Mesodermal cell (in vitro differentiated cells): Measurements from ENCODE around the gene TANGO2.

Experiments used
- H3K27ac ChIP-seq: 2 replicates; pipeline ENCODE4 v1.7.0; 2013; ENCODE audit warnings: mild to moderate bottlenecking, low read depth, low read length, moderate library complexity; ENCODE audit not compliant: severe bottlenecking
- H3K36me3 ChIP-seq: 2 replicates; pipeline ENCODE4 v1.7.1; 2013; ENCODE audit warnings: mild to moderate bottlenecking, low read length, moderate library complexity; ENCODE audit not compliant: control insufficient read depth, insufficient read depth
- H3K4me1 ChIP-seq: one replicate; pipeline ENCODE4 v1.7.1; 2013; ENCODE audit warnings: mild to moderate bottlenecking, low read length; ENCODE audit not compliant: insufficient read depth, control insufficient read depth, poor library complexity, severe bottlenecking
- H3K4me3 ChIP-seq: 2 replicates; pipeline ENCODE4 v1.7.0; 2013; ENCODE audit warnings: low read length, control low read depth, mild to moderate bottlenecking; ENCODE audit not compliant: insufficient read depth, poor library complexity, severe bottlenecking; ENCODE audit errors: extremely low read depth
- H3K9me3 ChIP-seq: 2 replicates; pipeline ENCODE4 v1.7.1; 2013; ENCODE audit warnings: mild to moderate bottlenecking, low read length, moderate library complexity; ENCODE audit not compliant: control insufficient read depth
- WGBS, 2 experiments: methylation state at CpG; one replicate each; pipeline ENCODE4 v1.1.5; 2013; ENCODE audit warnings: missing lambda C conversion rate in 2 of 2; ENCODE audit not compliant: insufficient coverage in 2 of 2; 5-methylcytosine and 5-hydroxymethylcytosine counted together

TANGO2 gene

DNA sequence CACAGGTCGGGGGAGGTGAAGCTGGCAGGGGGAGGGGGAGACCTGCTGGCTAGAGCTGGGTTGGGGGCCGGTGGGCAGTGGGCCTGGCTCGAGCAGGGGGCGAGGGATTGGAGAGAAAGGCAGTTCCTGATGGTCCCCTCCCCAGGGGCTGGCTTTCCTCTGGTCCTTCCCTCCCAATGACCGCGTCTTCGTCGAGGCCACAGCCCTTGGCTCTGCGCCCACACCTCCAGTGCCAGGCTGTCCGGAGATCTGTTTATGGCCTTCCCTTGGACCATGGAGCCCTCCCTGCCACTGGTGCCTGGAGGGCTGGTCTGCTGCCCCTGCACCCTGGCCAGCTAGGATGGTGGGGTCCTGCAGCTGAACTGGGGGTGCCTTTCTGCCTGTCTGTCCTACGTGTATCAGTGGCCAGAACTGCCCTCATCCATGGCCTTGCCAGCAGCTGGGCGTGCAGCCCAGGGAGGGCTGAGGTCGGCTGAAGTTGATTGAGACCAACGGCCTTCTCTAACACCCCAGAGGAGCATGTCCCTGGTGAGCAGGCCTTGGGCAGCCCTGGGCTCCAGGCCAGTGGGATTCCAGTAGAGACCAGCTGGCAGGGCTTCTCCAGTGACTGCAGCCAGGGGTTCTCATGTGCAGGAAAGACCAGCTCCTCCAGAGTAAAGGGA lies 12.3 kb downstream of the TANGO2 start:
- WGBS, 2 experiments = 93 to 98% methylated on average over 13 of the region's 14 CpGs
- Histone ChIP-seq H3K27ac (no peak overlapping the region), H3K9me3 (no peaks in the 10 kb centered on the region), H3K4me3 (no peak overlapping the region), H3K36me3 (peaks cover 5% of the 10 kb centered on the region), H3K4me1 (peaks cover 5% of the 10 kb centered on the region)

- Histone ChIP-seq H3K36me3 (peaks cover 5% of the 10 kb centered on the region), H3K4me1 (peaks cover 9% of the 10 kb centered on the region), H3K4me3 (no peak overlapping the region), H3K9me3 (no peaks in the 10 kb centered on the region), H3K27ac (no peak overlapping the region)
- 74 to 82% methylated on average over 5 of the region's 5 CpGs for WGBS, 2 experiments
Measured at GRCh38 chr22:20034143-20034542, 13.2 kb downstream of the TANGO2 start.

GRCh38 chr22:20035375-20036083 lies 14.6 kb downstream of the TANGO2 start:
- Histone ChIP-seq H3K4me3 (no peak overlapping the region), H3K27ac (no peak overlapping the region), H3K36me3 (peaks cover 5% of the 10 kb centered on the region), H3K9me3 (no peaks in the 10 kb centered on the region), H3K4me1 (peaks cover 9% of the 10 kb centered on the region)
- WGBS, 2 experiments = 91 to 96% methylated on average over 14 to 16 of the region's 16 CpGs

- Histone ChIP-seq H3K4me3 (no peak overlapping the region), H3K36me3 (peaks cover 5% of the 10 kb centered on the region), H3K9me3 (no peaks in the 10 kb centered on the region), H3K4me1 (peaks cover 9% of the 10 kb centered on the region), H3K27ac (no peak overlapping the region)
- WGBS, 2 experiments = 91% methylated on average over 7 to 8 of the region's 10 CpGs
Measured at GRCh38 chr22:20036084-20036482, 15.2 kb downstream of the TANGO2 start.

- Histone ChIP-seq H3K4me3 (no peak overlapping the region), H3K27ac (peak overlapping the region; percentile 29), H3K4me1 (peaks cover 9% of the 10 kb centered on the region), H3K36me3 (peaks cover 5% of the 10 kb centered on the region), H3K9me3 (no peaks in the 10 kb centered on the region)
- WGBS, 2 experiments = 94 to 95% methylated on average over 21 of the region's 25 CpGs
Measured at GRCh38 chr22:20036535-20037392, 15.9 kb downstream of the TANGO2 start.

DNA sequence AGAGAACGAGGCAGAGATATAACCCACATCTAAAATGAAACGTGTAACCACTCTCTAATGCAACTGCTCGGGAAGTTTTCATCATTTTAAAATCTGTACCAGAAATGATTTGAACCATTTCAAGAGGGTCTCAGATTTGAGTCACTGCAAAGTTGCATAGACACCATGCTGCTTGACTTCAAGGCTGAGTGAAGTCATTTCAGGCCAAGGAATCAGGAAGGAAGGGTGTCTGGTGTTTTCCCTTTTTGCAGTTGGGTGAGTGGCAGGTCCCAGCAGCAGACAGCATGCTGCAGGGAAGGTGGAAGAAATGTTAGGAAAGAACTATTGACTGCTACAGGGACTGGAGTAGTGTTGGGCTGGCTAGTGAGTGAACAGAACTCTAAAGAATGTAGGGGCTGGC lies 16.5 kb downstream of the TANGO2 start:
- WGBS, 2 experiments = 97 to 98% methylated on average over 3 of the region's 3 CpGs
- Histone ChIP-seq H3K4me1 (peaks cover 9% of the 10 kb centered on the region), H3K36me3 (peaks cover 5% of the 10 kb centered on the region), H3K4me3 (no peak overlapping the region), H3K27ac (peak overlapping the region; percentile 29), H3K9me3 (no peaks in the 10 kb centered on the region)

DNA sequence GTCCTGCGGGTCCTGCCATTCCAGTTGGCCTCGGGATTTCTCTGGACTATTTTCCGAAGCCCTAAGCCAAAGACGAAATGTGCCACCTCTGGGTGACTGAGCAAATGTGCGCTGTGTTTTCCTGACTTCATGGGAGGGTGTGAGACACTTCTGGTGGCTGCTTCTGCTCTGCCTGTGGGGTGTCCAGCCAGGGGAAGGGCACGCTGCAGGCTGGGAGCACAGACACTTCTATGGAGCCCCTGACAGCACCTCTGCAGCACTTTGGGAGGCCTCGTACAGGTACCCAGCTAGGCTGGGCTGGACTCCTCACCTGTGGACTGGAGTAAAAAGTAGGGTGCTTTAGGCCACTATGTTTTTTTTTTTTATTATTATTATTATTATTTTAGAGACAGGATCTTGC lies 17.7 kb downstream of the TANGO2 start:
- peaks cover 9% of the 10 kb centered on the region for H3K4me1 ChIP-seq
- no peak overlapping the region for H3K4me3 ChIP-seq
- H3K27ac ChIP-seq = peak overlapping the region; percentile 41
- WGBS, 2 experiments = 97 to 98% methylated on average over 6 of the region's 7 CpGs
- H3K9me3 ChIP-seq = no peaks in the 10 kb centered on the region
- H3K36me3 ChIP-seq = peaks cover 5% of the 10 kb centered on the region

GRCh38 chr22:20039683-20040325 lies 18.9 kb downstream of the TANGO2 start:
- WGBS, 2 experiments = 92 to 94% methylated on average over 4 to 8 of the region's 9 CpGs
- peaks cover 5% of the 10 kb centered on the region for H3K36me3 ChIP-seq
- no peaks in the 10 kb centered on the region for H3K9me3 ChIP-seq
- H3K4me1 ChIP-seq = peaks cover 9% of the 10 kb centered on the region
- H3K4me3 ChIP-seq = no peak overlapping the region
- H3K27ac ChIP-seq = no peak overlapping the region

DNA sequence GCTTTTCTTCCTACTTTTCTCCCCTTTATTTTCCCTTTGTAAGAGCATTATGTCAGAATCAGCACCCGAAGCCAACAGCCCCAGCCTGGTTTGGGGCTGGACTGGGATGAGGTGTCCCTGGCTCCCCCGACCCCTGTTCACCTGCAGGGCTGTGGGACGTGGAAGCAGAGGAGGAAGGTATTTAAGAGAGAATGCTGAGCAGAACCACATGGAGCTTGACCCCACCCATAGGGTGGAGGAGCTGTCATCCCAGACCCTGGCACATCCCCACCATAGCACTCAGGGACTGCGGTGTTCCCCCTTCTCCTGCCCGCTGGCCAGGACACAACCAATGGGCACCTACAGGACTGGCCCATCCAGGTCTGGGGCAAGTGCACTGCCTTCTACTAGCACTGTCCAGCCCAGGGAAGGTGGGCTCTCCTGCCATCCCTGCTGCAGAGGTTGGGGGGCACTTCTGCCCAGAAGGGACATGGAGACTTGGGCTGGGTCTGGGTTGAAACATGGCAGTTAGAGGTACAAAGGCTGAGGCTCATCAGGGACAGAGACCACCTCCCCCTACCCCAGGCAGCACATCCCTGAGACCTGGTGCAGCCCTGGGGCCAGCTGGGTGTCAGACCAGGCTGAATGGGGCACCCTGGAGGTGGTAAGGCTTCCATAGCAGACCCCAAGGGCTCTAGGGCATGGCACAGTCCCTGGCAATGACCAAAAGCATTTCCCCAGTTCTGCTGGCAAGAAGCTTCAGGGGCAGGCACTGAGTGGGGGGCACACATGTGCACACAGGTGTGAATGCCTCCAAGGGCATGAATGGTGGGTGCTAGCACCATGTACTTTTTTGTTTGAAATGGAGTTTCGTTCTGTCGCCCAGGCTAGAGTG lies 19.7 kb downstream of the TANGO2 start:
- H3K9me3 ChIP-seq = no peaks in the 10 kb centered on the region
- no peak overlapping the region for H3K27ac ChIP-seq
- H3K36me3 ChIP-seq = peaks cover 5% of the 10 kb centered on the region
- H3K4me3 ChIP-seq = no peak overlapping the region
- 94 to 100% methylated on average over 5 to 6 of the region's 7 CpGs for WGBS, 2 experiments
- peaks cover 9% of the 10 kb centered on the region for H3K4me1 ChIP-seq
